Renal pelvis (tissue), 4 donors: ENCODE measurements around the gene MYCBP2. TPM values are rescaled to one million over a fixed set of nuclear protein-coding genes. Genes with fewer than 3 reads are reported as not detected.
"Not testable (repeated sequence)": the region's sequence is repeated elsewhere in the genome, so short reads cannot be mapped to it uniquely, and the experiment has no call there.

ENCODE experiments used
- DNase-seq: peaks from one replicate; pipeline ENCODE4 v3.0.0-alpha.2; 2013
- polyA plus RNA-seq, 3 donors: library from polyadenylated mRNA; unstranded; fragments of 120-200 nt; gene quantifications; one replicate each; pipeline ENCODE4 v1.2.1, GENCODE V29; 2013; ENCODE audit not compliant: insufficient read length in 3 of 3

Gene MYCBP2
- polyA plus RNA-seq, 3 donors = 61.7 to 78.0 (median 63.1) TPM

GRCh38 chr13:77343841-77344240 is 16.9 kb upstream of the MYCBP2 start:
- no peak for DNase-seq

DNA sequence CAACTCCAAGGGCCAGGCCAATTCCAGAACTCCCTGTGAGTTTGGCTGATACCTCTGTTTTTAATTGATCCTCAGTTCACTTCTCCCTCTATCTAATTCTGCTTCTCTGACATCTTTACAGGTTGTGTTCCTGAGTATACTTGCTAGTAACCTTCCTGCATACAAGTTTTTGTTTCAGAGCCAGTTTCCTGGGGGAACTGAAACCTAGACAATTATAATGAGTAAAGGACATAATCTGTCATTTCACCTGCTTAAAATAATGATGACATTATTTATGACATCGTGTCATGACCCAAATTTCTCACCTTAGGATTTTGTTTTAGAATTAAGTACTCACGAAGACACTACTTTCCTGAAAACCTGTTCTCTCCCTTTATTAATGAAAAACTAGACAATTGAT is 12.5 kb upstream of the MYCBP2 start:
- no peak for DNase-seq

DNA sequence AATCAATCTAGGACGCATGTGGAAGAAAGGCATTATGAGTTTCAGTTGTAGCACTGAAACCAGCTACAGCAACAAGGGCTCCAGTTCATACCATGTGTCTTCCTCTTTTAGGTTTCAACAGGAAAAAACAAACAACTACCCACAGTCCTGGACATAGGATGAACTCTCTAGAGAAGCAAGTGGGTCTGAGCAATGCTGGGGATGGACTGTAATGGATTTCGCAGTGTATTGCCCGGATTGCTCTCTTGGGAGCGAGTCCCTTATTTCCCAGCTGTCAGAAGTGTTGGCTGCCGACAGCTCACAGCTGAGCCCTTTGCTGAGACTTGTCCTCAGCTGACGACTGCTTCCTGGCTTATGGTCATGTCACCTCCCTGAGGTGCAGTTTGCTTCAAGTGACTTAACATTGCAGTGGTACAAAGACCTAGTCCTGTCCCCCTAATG is 12.1 kb upstream of the MYCBP2 start:
- DNase-seq = no peak

- no peak for DNase-seq
Measured at GRCh38 chr13:77338329-77338728, 11.4 kb upstream of the MYCBP2 start.

GRCh38 chr13:77337159-77337558 is 10.3 kb upstream of the MYCBP2 start:
- DNase-seq = no peak

GRCh38 chr13:77335543-77335942 is 8.6 kb upstream of the MYCBP2 start:
- DNase-seq = no peak

GRCh38 chr13:77333594-77333993 is 6.7 kb upstream of the MYCBP2 start:
- no peak for DNase-seq

DNA sequence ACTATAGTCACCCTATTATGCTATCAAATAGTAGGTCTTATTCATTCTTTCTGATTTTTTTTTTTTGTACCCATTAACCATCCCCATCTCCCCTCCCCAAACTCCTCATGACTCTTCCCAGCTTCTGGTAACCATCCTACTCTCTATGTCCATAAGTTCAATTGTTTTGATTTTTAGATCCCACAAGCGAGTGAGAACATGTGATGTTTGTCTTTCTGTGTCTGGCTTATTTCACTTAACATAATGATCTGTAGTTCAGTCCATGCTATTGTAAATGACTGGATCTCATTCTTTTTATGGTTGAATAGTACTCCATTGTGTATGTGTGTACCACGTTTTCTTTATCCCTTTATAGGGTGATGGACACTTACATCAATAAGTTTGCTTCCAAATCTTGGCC is 4.5 kb upstream of the MYCBP2 start:
- no peak for DNase-seq

- no peak for DNase-seq
Measured at GRCh38 chr13:77329911-77330584, 3.2 kb upstream of the MYCBP2 start.

DNA sequence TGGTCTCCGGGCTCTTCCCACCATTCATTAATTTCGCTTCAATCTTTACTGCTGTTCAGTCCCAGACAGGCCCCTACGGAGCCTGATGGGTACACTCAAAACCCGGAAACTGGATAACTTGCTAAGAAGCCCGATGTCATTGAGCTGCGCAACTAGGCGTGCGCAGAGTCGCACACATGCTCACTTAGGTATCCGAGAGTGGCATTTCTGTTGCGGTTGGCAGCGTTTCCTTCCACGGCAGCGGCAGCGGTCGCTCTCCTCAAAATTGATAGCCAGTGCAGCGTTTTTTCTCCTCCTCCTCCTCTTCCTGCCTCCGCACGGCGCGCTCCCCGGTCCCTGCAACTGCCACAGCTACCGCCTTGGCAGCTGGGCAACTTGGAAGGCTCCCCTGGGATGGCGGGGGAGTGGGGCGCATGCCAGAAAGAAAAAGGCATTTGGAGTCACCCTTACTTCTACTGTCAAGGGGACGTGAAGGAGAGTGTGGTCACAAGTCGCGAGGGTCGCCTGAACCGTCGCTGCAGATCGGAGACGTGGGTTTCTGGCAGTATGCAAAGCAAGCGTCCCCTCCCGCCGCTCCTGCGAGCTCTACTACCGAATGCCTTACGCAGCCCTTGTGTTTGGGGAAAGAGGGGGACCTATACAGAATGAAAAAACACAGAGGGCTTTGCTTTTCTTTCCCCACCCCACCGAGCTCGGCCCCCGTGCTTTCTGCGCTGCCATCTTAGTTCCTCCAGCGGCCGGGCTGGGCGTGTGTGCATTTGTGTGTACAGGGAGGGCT is 2.4 kb upstream of the MYCBP2 start:
- peak; percentile 94 for DNase-seq

DNA sequence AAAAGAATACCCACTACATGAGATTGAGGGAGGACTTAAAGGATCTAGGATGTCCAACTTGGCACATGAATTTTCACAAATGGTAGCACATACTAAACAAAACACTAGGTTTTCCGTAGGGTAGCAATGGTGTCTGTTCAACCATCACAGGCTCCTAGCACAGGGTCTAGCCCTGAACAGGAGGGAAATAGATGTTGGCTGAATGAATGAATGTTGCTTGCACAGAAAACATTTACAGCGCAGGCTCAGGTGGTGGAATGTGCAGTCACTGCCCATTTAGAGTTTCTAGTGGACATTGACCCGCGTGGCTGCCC is 1.9 kb upstream of the MYCBP2 start:
- DNase-seq = no peak

DNA sequence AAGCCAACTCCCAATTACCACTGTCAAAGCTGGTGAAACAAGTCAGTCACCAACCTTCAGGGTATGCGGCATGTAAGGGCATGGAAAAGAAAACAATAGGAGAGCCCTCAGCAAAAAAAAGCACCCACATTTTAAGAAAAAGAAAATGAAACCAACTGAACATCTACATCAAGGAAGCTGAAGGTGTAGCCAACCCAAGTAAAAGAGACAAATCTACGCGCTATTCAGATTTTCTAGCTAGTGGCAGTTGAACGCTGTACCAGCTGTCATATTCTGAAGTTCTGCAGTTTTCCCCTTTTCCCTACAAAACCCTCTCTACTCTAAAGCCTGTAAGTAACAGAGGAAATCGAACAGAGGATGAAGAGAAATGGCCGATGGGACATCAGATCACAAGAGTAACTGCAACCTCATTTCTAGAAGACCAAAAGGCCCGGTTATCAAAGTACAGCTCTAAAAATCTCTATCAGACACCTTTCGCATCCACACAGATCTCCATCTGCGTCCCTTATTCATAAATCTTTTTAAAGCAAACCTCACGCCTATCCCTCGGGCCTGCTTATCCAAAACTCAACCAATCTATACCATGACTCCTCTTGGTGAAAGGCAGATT is 1.4 kb downstream of the MYCBP2 start:
- DNase-seq = no peak

- no peak for DNase-seq
Measured at GRCh38 chr13:77323858-77324257, 3.0 kb downstream of the MYCBP2 start.

DNA sequence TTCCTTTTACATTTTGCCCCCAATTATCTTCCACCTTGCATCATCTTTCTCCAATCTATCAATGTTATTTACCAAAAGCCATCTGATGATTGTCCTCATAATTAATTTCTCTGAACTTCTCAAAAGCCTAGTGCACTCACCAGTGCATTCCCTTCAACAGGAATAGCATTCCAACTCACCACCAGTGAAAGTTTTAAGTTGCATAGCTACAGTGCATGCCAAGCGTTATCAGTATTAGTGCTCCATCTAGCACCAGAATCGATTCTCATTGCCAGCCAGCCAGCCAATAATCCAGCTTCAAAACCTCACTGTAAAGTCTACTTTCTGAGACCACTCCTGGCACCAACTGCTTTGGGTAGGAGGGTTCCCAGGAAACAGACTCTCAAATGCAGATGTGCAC is 7.4 kb downstream of the MYCBP2 start:
- no peak for DNase-seq

- DNase-seq = no peak
Measured at GRCh38 chr13:77318741-77319140, 8.2 kb downstream of the MYCBP2 start.

DNA sequence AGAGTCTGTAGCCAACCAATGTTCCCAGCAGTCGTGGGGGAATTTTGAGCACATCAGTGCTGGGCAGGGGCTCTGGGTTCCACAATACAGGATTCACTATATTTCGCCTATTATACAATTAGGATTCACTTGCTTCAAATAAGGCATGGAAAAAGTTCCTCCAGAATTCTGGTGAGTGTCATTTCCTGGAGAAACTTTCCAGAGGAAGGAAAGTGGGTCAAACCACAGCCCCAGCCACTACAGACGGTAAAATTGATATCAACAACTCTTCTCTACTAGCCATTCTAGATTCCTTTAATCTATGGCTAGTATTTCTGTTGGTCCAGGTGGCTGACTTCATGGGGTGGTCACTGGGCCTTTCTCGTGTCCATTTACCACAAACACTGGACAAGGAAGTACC is 10.5 kb downstream of the MYCBP2 start:
- no peak for DNase-seq

- not testable (repeated sequence) for DNase-seq
Measured at GRCh38 chr13:77315509-77315908, 11.4 kb downstream of the MYCBP2 start.

GRCh38 chr13:77313923-77314322 is 13.0 kb downstream of the MYCBP2 start:
- DNase-seq = no peak

DNA sequence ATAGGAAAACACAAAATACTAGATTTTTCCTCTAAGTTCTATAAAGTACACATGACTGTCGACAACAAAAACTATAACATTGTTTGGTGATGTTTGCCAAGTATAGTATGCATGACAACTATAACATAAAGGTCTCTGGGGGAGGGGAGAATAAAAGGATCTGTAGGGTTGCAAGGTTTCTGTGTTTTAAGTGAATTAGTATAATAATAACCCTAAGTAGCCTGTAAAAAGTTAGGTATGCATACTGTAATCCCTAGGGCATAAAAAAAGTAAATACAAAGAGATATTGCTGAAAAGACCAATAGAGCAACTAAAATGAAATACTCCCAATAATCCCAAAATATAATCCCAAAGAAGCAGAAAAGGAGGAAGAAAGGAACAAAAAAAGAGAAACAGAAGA is 14.6 kb downstream of the MYCBP2 start:
- no peak for DNase-seq

GRCh38 chr13:77310579-77311279 is 16.2 kb downstream of the MYCBP2 start:
- DNase-seq = no peak

- DNase-seq = no peak
Measured at GRCh38 chr13:77310161-77310560, 16.7 kb downstream of the MYCBP2 start.

DNA sequence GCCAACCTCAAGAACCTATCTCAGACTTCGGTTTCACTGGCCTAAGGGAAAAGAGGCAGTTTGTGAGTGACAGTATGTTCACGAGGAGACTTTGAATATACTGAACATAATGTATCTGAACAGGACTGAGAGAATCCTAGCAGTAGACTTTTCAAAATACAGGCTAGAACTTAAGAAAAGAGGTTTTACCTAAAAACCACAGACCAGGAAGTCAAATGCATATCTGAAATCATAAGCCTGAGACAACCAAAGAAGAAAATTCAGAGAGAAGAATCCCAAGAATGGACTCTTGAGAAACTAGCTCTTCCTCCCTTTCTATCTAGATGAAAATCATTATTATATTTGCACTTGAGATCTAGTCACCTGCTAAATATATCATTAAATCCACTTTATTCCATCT is 17.6 kb downstream of the MYCBP2 start:
- no peak for DNase-seq

DNA sequence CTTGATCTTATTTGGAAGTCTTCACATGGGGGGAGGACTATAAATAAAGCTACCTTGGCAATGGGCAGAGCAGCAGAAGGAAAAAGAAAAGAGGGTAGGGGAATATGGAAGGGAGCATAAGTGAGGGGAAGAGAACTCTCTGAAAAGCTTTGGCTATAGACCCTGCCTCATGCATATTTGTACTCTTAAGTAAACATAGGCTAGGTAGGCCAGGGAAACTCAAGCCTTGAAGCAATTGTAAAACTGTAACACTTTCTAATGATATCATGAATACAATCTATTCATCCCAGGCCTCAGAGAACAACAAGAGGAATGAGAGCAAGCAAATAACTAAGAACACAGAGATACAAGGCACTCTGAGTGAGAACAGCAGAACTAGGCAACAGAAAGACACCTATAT is 20.4 kb downstream of the MYCBP2 start:
- no peak for DNase-seq
